GM18868 (cell line): ENCODE data around the gene URGCP.
A peak's percentile ranks its signal among the peaks of the same experiment; 100 is the strongest.

Source experiments
- ATAC-seq: cut with Tn5 transposase; IDR thresholded peaks from one replicate; pipeline ENCODE4 v1.9.1; 2021; ENCODE audit warnings: mild to moderate bottlenecking, moderate library complexity; ENCODE audit not compliant: unreplicated experiment

URGCP gene

GRCh38 chr7:43906331-43907010 is at the start of gene URGCP:
URGCP (minus strand) TSS chr7:43906596; CDS start chr7:43906575, 21 bp downstream.
- ATAC-seq = peak; percentile 85

GRCh38 chr7:43956027-43956426 is 49.6 kb upstream of the URGCP start:
- no peak for ATAC-seq

GRCh38 chr7:43954524-43955228 is 48.3 kb upstream of the URGCP start:
- peak; percentile 86 for ATAC-seq

- no peak for ATAC-seq
Measured at GRCh38 chr7:43953071-43953470, 46.7 kb upstream of the URGCP start.

- ATAC-seq = no peak
Measured at GRCh38 chr7:43952028-43952427, 45.6 kb upstream of the URGCP start.

GRCh38 chr7:43944286-43944685 is 37.9 kb upstream of the URGCP start:
- no peak for ATAC-seq

GRCh38 chr7:43943417-43944187 is 37.2 kb upstream of the URGCP start:
- no peak for ATAC-seq

GRCh38 chr7:43942997-43943396 is 36.6 kb upstream of the URGCP start:
- no peak for ATAC-seq

GRCh38 chr7:43942250-43942649 is 35.9 kb upstream of the URGCP start:
- no peak for ATAC-seq

GRCh38 chr7:43938892-43939482 is 32.6 kb upstream of the URGCP start:
- ATAC-seq = no peak

- ATAC-seq = no peak
Measured at GRCh38 chr7:43937444-43937843, 31.0 kb upstream of the URGCP start.

- no peak for ATAC-seq
Measured at GRCh38 chr7:43933902-43934560, 27.6 kb upstream of the URGCP start.

GRCh38 chr7:43931346-43931745 is 24.9 kb upstream of the URGCP start:
- ATAC-seq = no peak

GRCh38 chr7:43929529-43930457 is 23.4 kb upstream of the URGCP start:
- no peak for ATAC-seq

- no peak for ATAC-seq
Measured at GRCh38 chr7:43927810-43928209, 21.4 kb upstream of the URGCP start.

- ATAC-seq = peak; percentile 27
Measured at GRCh38 chr7:43926798-43927123, 20.4 kb upstream of the URGCP start.

GRCh38 chr7:43925984-43926797 is 19.8 kb upstream of the URGCP start, which contains the start of gene UBE2D4:
UBE2D4 (plus strand) TSS chr7:43926436; CDS start chr7:43926533, 97 bp downstream.
- ATAC-seq = peak; percentile 92

GRCh38 chr7:43922726-43923125 is 16.3 kb upstream of the URGCP start:
- no peak for ATAC-seq

GRCh38 chr7:43921423-43921822 is 15.0 kb upstream of the URGCP start:
- ATAC-seq = no peak
